NCI-H510A treated with DMSO at 0.1 percent for 48 hours (cell line): ENCODE measurements around the gene AMBRA1.
"Not testable (repeated sequence)": the region's sequence is repeated elsewhere in the genome, so short reads cannot be mapped to it uniquely, and the experiment has no call there.

ENCODE experiments used
- DNase-seq: peaks from one replicate; lab custom pipeline; 2025; lab: John Stamatoyannopoulos, UW

The AMBRA1 gene

GRCh38 chr11:46612326-46612725, 18.5 kb upstream of the AMBRA1 start:
- DNase-seq, result no peak

GRCh38 chr11:46611526-46612304, 17.9 kb upstream of the AMBRA1 start:
- no peak for DNase-seq

GRCh38 chr11:46609386-46609785, 15.6 kb upstream of the AMBRA1 start:
- DNase-seq, result no peak

- no peak for DNase-seq
These were observed 13.7 kb upstream of the AMBRA1 start for GRCh38 chr11:46607516-46607915.

- DNase-seq, result no peak
These were observed 11.0 kb upstream of the AMBRA1 start for GRCh38 chr11:46604796-46605195.

- DNase-seq, result no peak
These were observed 10.0 kb upstream of the AMBRA1 start for GRCh38 chr11:46603704-46604308.

GRCh38 chr11:46601129-46601528, 7.3 kb upstream of the AMBRA1 start:
- no peak for DNase-seq

GRCh38 chr11:46600194-46600960, 6.6 kb upstream of the AMBRA1 start:
- no peak for DNase-seq

GRCh38 chr11:46599340-46600193, 5.7 kb upstream of the AMBRA1 start:
- no peak for DNase-seq

- no peak for DNase-seq
These were observed 3.9 kb upstream of the AMBRA1 start for GRCh38 chr11:46597609-46598219.

- no peak for DNase-seq
These were observed 3.3 kb upstream of the AMBRA1 start for GRCh38 chr11:46597155-46597554.

GRCh38 chr11:46594785-46595184, 962 bp upstream of the AMBRA1 start:
- no peak for DNase-seq

GRCh38 chr11:46594374-46594700, 514 bp upstream of the AMBRA1 start:
- DNase-seq, result no peak

- DNase-seq, result no peak
These were observed 2.9 kb downstream of the AMBRA1 start for GRCh38 chr11:46590740-46591605.

GRCh38 chr11:46588915-46589314, 4.9 kb downstream of the AMBRA1 start:
- no peak for DNase-seq

- no peak for DNase-seq
These were observed 5.7 kb downstream of the AMBRA1 start for GRCh38 chr11:46588131-46588530.

GRCh38 chr11:46583513-46583912, 10.3 kb downstream of the AMBRA1 start:
- not testable (repeated sequence) for DNase-seq

GRCh38 chr11:46582588-46582987, 11.2 kb downstream of the AMBRA1 start:
- DNase-seq, result no peak

GRCh38 chr11:46577058-46577457, 16.8 kb downstream of the AMBRA1 start:
- no peak for DNase-seq

- DNase-seq, result no peak
These were observed 19.2 kb downstream of the AMBRA1 start for GRCh38 chr11:46574656-46575055.
